GM12875 (cell line): ENCODE data around the gene ZFAND5.

Experiments
- H3K4me3 ChIP-seq: one replicate; pipeline ENCODE4 v1.5.1; 2011; ENCODE audit warnings: low read depth, low read length, control low read depth
- TF ChIP-seq, protein P1 (sequence below): IDR thresholded peaks from 2 replicates; pipeline ENCODE4 v1.5.1; 2011; ENCODE audit warnings: low read depth, mild to moderate bottlenecking, control low read depth, inconsistent platforms, low read length, moderate library complexity, borderline replicate concordance; ENCODE audit not compliant: insufficient read depth

ZFAND5 gene

GRCh38 chr9:72364679-72365524 is at the start of gene ZFAND5:
TSS of gene ZFAND5 (minus strand) at chr9:72365208. CDS start at chr9:72360778, 4,430 bp downstream.
- H3K4me3 ChIP-seq: peak within 1 kb of the TSS; percentile 99
- TF ChIP-seq, protein P1, sequence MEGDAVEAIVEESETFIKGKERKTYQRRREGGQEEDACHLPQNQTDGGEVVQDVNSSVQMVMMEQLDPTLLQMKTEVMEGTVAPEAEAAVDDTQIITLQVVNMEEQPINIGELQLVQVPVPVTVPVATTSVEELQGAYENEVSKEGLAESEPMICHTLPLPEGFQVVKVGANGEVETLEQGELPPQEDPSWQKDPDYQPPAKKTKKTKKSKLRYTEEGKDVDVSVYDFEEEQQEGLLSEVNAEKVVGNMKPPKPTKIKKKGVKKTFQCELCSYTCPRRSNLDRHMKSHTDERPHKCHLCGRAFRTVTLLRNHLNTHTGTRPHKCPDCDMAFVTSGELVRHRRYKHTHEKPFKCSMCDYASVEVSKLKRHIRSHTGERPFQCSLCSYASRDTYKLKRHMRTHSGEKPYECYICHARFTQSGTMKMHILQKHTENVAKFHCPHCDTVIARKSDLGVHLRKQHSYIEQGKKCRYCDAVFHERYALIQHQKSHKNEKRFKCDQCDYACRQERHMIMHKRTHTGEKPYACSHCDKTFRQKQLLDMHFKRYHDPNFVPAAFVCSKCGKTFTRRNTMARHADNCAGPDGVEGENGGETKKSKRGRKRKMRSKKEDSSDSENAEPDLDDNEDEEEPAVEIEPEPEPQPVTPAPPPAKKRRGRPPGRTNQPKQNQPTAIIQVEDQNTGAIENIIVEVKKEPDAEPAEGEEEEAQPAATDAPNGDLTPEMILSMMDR: no peak

DNA sequence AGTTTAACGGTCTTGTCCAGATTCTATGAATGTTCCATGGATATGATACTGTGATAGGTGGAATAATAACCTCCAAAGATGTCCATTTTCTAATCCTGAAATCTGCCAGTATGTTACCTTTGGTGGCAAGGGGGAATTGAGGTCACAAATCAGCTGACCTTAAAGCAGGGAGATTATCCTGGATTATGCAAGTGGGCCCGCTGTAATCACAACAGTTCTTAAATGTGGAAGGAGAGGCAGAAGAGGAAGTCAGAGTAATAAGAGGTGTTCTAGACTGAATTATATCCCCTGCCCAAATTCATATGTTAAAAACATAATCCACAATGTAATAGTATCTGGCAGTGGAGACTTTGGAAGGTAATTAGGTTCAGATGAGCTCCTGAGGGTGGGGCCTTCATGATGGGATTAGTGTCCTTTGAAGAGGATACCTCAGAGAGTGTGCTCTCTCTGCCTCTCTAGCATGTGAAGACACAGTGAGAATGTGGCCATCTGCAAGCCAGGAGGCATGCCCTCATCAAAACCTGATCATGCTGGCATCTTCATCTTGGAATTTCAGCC is 47.6 kb upstream of the ZFAND5 start:
- TF ChIP-seq, protein P1: no peak

DNA sequence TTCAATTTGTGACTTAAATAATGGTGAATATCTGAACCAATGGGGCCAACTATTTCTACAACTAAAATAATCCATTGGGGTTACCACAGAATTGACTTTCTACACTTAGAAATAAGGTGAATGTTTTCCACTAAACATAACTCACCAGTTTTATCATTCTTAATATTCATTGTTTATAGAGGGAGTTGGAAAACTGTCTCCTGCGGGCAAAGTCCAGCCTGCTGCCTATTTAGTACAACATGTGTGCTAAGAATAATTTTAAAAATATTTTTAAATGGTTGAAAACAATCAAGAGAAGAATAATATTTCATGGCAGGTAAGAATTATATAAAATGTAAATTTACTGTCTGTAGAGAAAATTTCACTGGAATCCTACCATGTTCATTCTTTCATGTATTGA is 45.2 kb upstream of the ZFAND5 start:
- TF ChIP-seq, protein P1: no peak
- no peak overlapping the region for H3K4me3 ChIP-seq

More for the DNA sequence above, 47.6 kb upstream of the ZFAND5 start:
- no peak overlapping the region for H3K4me3 ChIP-seq

DNA sequence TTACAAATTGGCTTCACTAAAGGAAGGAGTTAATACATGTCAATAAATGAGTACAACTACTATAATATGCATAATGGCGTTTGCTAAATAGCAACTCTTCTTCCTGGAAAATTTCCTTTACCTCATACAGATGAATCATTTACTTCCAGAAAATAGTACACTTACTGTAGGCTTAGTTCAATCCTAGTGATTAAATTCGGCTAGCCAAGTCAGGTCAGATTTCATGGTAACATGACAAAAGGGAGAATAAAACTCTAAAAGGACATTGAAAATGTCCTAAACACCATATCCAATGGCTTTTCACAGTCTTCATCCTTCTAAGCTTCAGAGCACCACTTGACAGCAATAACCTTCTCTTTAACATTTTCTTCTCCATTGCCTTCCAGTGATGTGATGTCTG is 42.1 kb upstream of the ZFAND5 start:
- TF ChIP-seq, protein P1: no peak
- no peak overlapping the region for H3K4me3 ChIP-seq

DNA sequence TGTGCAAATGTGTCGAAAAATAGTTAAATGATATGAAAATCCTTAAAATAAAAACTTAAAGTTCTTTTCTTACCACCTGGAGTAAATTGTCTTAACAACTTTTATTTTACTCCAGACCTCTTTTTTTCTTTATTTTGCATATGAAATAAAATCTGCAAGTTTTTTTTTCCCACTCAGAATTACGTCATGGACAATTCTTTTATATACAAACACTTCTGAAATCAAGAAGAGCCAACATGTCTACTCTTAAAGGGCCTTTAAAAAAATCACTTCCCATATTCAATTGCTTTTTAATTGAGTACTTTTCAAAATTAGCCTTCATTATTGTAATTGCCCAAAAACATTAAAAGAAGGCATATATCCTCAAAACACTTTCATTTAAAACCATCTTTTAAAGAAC is 37.7 kb upstream of the ZFAND5 start:
- TF ChIP-seq, protein P1: no peak
- H3K4me3 ChIP-seq: no peak overlapping the region

- TF ChIP-seq, protein P1: no peak
- no peak overlapping the region for H3K4me3 ChIP-seq
Measured at GRCh38 chr9:72401396-72401795, 36.4 kb upstream of the ZFAND5 start.

- TF ChIP-seq, protein P1: no peak
- H3K4me3 ChIP-seq: no peak overlapping the region
Measured at GRCh38 chr9:72400866-72401265, 35.9 kb upstream of the ZFAND5 start.
